HepG2 (cell line): ENCODE measurements around the gene SPNS1. TPM values are rescaled to one million over a fixed set of nuclear protein-coding genes. Genes with fewer than 3 reads are reported as not detected.
A peak's percentile ranks its signal among the peaks of the same experiment; 100 is the strongest.

Experiments
- ATF1 ChIP-seq: IDR thresholded peaks from 2 replicates; pipeline ENCODE4 v1.6.1; 2016; ENCODE audit warnings: mild to moderate bottlenecking, control low read depth
- CBX1 ChIP-seq: IDR thresholded peaks from one replicate; pipeline ENCODE4 v1.6.1; 2016; ENCODE audit warnings: antibody characterized with exemption, low read depth
- DZIP1 ChIP-seq: sonication (generic); formaldehyde crosslinking; IDR thresholded peaks from 2 replicates; pipeline ENCODE4 v1.5.0; 2020; ENCODE audit warnings: mild to moderate bottlenecking, missing genetic modification reagents
- HMGXB3 ChIP-seq: sonication (generic); formaldehyde crosslinking; IDR thresholded peaks from 2 replicates; pipeline ENCODE4 v1.4.0; 2020; ENCODE audit warnings: missing genetic modification reagents, borderline replicate concordance
- HOXA3 ChIP-seq: sonication (generic); formaldehyde crosslinking; IDR thresholded peaks from 2 replicates; pipeline ENCODE4 v1.5.0; 2020; ENCODE audit warnings: missing genetic modification reagents
- HOXA9 ChIP-seq: sonication (generic); formaldehyde crosslinking; IDR thresholded peaks from 2 replicates; pipeline ENCODE4 v1.8.1; 2022; ENCODE audit warnings: missing genetic modification reagents, mild to moderate bottlenecking, moderate library complexity, borderline replicate concordance
- RFX3 ChIP-seq: IDR thresholded peaks from 2 replicates; pipeline ENCODE4 v1.6.1; 2016; ENCODE audit warnings: missing biosample characterization, missing genetic modification reagents
- TOE1 ChIP-seq: sonication (generic); formaldehyde crosslinking; IDR thresholded peaks from 2 replicates; pipeline ENCODE4 v1.4.0; 2020; ENCODE audit warnings: mild to moderate bottlenecking, missing genetic modification reagents
- ZFY ChIP-seq: sonication (generic); formaldehyde crosslinking; IDR thresholded peaks from 2 replicates; pipeline ENCODE4 v1.4.0; 2020; ENCODE audit warnings: missing genetic modification reagents
- ZNF326 ChIP-seq: sonication (generic); formaldehyde crosslinking; IDR thresholded peaks from 2 replicates; pipeline ENCODE4 v1.4.0; 2020; ENCODE audit warnings: missing genetic modification reagents, borderline replicate concordance
- ZNF543 ChIP-seq: sonication (generic); formaldehyde crosslinking; IDR thresholded peaks from 2 replicates; pipeline ENCODE4 v1.4.0; 2020; ENCODE audit warnings: mild to moderate bottlenecking, missing genetic modification reagents
- ZNF572 ChIP-seq: sonication (generic); formaldehyde crosslinking; IDR thresholded peaks from 2 replicates; pipeline ENCODE4 v1.5.1; 2020; ENCODE audit warnings: mild to moderate bottlenecking, missing genetic modification reagents
- ZNF790 ChIP-seq: sonication (generic); formaldehyde crosslinking; IDR thresholded peaks from 2 replicates; pipeline ENCODE4 v1.8.0; 2022; ENCODE audit warnings: missing genetic modification reagents, mild to moderate bottlenecking, borderline replicate concordance
- polyA plus RNA-seq, 8 experiments: library from polyadenylated mRNA; depleted of rRNA in 3 of 8; stranded (reverse) in 7 of 8; unstranded in 1 of 8; fragments of >200 nt; fragmentation: Illumina TruSeq in 4 of 8; extraction: Trizol in 4 of 8; gene quantifications; 2 replicates each; pipeline versions ENCODE4 v1.2.1 to v1.2.3, GENCODE V29; 2011 to 2016; ENCODE audit warnings: low read depth in 4 of 8, missing spikeins in 1 of 8, mixed read lengths in 1 of 8; ENCODE audit not compliant: insufficient read depth in 1 of 8
- total RNA-seq, 5 experiments: library from RNA; depleted of rRNA; stranded (reverse); fragments of >200 nt; fragmentation: Illumina TruSeq; extraction: Trizol; gene quantifications; 2 replicates each; pipeline ENCODE4 v1.2.3, GENCODE V29; 2016; ENCODE audit warnings: low read depth in 1 of 5
- TF ChIP-seq, protein P1 (sequence below): sonication (generic); formaldehyde crosslinking; IDR thresholded peaks from 2 replicates; pipeline ENCODE4 v1.4.0; 2020; ENCODE audit warnings: missing genetic modification reagents
- TF ChIP-seq, protein P2 (sequence below): sonication (generic); formaldehyde crosslinking; IDR thresholded peaks from 2 replicates; pipeline ENCODE4 v1.9.0; 2022; ENCODE audit warnings: missing genetic modification reagents, mild to moderate bottlenecking, borderline replicate concordance
- TF ChIP-seq, protein P3 (sequence below): sonication (generic); formaldehyde crosslinking; IDR thresholded peaks from 2 replicates; pipeline ENCODE4 v1.5.0; 2020; ENCODE audit warnings: missing genetic modification reagents, mild to moderate bottlenecking, borderline replicate concordance

SPNS1 gene
- total and polyA plus RNA-seq, 2 of the 13 experiments (the other 11 are each of a cell fraction or from before 2014, with no cell fraction given), result 25.6 to 38.8 TPM

DNA sequence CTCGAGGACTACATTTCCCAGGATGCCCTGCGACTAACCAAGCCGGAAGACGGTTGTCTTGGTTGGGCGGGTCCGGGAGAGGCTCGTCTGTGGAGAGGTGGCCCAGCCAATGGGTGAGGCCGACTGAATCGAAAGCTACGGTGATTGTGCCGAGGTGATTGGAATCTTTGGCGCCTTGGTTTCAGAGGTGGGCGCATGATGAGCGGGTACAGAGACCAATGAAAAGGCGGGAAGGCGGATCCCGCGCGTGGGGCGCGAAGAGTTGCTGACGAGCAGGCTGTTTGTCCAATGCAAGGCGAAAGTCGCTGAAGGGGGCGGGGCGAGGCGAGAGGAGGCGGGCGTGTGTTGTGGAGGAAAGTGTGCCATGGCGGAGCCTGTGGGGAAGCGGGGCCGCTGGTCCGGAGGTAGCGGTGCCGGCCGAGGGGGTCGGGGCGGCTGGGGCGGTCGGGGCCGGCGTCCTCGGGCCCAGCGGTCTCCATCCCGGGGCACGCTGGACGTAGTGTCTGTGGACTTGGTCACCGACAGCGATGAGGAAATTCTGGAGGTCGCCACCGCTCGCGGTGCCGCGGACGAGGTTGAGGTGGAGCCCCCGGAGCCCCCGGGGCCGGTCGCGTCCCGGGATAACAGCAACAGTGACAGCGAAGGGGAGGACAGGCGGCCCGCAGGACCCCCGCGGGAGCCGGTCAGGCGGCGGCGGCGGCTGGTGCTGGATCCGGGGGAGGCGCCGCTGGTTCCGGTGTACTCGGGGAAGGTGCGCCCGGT is 23.7 kb upstream of the SPNS1 start, which contains the start of gene NFATC2IP (continued):
- TF ChIP-seq, protein P1, sequence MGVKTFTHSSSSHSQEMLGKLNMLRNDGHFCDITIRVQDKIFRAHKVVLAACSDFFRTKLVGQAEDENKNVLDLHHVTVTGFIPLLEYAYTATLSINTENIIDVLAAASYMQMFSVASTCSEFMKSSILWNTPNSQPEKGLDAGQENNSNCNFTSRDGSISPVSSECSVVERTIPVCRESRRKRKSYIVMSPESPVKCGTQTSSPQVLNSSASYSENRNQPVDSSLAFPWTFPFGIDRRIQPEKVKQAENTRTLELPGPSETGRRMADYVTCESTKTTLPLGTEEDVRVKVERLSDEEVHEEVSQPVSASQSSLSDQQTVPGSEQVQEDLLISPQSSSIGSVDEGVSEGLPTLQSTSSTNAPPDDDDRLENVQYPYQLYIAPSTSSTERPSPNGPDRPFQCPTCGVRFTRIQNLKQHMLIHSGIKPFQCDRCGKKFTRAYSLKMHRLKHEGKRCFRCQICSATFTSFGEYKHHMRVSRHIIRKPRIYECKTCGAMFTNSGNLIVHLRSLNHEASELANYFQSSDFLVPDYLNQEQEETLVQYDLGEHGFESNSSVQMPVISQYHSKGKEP (CRISPR knock-in tag), result no peak
- TF ChIP-seq RFX3 (CRISPR knock-in tag), result no peak
- TF ChIP-seq ZFY (CRISPR knock-in tag), result no peak; the same call in 1 of the 2 replicates
- TF ChIP-seq ZNF572 (CRISPR knock-in tag), result no peak
- peak; percentile 50; the same call in 1 of the 2 replicates for TF ChIP-seq ZNF543 (CRISPR knock-in tag)
- no peak for TF ChIP-seq DZIP1
- TF ChIP-seq CBX1, result no peak
- peak; percentile 90; the same call in 1 of the 2 replicates for TF ChIP-seq ZNF790 (CRISPR knock-in tag)
- TF ChIP-seq, protein P2, sequence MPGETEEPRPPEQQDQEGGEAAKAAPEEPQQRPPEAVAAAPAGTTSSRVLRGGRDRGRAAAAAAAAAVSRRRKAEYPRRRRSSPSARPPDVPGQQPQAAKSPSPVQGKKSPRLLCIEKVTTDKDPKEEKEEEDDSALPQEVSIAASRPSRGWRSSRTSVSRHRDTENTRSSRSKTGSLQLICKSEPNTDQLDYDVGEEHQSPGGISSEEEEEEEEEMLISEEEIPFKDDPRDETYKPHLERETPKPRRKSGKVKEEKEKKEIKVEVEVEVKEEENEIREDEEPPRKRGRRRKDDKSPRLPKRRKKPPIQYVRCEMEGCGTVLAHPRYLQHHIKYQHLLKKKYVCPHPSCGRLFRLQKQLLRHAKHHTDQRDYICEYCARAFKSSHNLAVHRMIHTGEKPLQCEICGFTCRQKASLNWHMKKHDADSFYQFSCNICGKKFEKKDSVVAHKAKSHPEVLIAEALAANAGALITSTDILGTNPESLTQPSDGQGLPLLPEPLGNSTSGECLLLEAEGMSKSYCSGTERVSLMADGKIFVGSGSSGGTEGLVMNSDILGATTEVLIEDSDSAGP, result peak; percentile 66; the same call in 1 of the 2 replicates
- peak; percentile 91 for TF ChIP-seq ATF1
- TF ChIP-seq HOXA9 (CRISPR knock-in tag), result no peak
- peak; percentile 62; the same call in 1 of the 2 replicates for TF ChIP-seq HOXA3
- TF ChIP-seq TOE1, result no peak
- no peak for TF ChIP-seq ZNF326 (CRISPR knock-in tag)
- peak; percentile 84 for TF ChIP-seq HMGXB3 (CRISPR knock-in tag)
- TF ChIP-seq, protein P3, sequence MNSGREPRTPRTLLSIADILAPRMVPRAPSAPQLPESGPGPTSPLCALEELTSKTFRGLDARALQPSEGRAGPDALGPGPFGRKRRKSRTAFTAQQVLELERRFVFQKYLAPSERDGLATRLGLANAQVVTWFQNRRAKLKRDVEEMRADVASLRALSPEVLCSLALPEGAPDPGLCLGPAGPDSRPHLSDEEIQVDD, result no peak
